ENCODE measurements around the gene PPP2R1B.

DNA sequence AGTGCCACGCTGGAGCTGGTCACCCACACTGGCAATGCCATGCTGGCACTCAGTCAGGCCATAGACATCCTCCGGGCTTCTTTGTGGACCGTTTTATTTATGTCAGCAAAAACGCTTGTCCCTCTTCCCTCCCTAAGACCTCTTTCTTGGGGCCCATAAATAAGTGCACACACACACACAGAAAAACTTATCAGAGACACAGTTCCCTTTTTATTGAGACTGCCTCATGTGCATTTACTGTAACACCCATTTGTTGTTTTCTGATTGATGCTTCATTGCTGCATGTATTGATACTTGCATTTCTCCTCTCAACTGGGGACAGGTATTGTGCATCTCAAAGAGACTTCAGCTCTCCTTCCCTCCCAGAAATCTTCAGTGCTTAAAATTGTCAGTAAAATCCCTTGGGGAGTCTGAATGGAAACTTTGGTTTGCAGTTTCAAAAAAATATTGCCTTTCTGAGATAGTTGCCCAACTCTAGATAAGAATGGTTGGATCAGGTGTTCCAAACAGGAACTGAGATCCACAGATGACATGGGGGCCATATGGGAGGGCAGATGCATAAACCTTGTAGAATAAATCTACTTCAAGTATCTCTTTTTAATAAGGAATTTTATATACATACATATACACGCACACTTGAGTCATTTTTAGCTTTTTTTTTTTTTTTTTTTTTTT, 50.9 kb downstream of the PPP2R1B start:
- TF ChIP-seq, protein P1, sequence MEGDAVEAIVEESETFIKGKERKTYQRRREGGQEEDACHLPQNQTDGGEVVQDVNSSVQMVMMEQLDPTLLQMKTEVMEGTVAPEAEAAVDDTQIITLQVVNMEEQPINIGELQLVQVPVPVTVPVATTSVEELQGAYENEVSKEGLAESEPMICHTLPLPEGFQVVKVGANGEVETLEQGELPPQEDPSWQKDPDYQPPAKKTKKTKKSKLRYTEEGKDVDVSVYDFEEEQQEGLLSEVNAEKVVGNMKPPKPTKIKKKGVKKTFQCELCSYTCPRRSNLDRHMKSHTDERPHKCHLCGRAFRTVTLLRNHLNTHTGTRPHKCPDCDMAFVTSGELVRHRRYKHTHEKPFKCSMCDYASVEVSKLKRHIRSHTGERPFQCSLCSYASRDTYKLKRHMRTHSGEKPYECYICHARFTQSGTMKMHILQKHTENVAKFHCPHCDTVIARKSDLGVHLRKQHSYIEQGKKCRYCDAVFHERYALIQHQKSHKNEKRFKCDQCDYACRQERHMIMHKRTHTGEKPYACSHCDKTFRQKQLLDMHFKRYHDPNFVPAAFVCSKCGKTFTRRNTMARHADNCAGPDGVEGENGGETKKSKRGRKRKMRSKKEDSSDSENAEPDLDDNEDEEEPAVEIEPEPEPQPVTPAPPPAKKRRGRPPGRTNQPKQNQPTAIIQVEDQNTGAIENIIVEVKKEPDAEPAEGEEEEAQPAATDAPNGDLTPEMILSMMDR (IDR thresholded peaks at IDR 0.05) = no peak
- TF ChIP-seq POLR2AphosphoS5 (IDR thresholded peaks at IDR 0.05; ENCODE audit: insufficient read depth in 1 of 2, low read depth in 1 of 2) (no peak), POLR2A (IDR thresholded peaks at IDR 0.05) (no peak)
